ENCODE measurements around the gene ASPDH.

ASPDH gene

GRCh38 chr19:50494186-50495019 lies 19.3 kb downstream of the ASPDH start:
- no peak for DNase-seq

GRCh38 chr19:50493171-50493570 lies 20.5 kb downstream of the ASPDH start:
- DNase-seq, result no peak

GRCh38 chr19:50492303-50493052 lies 21.2 kb downstream of the ASPDH start:
- DNase-seq, result no peak

DNA sequence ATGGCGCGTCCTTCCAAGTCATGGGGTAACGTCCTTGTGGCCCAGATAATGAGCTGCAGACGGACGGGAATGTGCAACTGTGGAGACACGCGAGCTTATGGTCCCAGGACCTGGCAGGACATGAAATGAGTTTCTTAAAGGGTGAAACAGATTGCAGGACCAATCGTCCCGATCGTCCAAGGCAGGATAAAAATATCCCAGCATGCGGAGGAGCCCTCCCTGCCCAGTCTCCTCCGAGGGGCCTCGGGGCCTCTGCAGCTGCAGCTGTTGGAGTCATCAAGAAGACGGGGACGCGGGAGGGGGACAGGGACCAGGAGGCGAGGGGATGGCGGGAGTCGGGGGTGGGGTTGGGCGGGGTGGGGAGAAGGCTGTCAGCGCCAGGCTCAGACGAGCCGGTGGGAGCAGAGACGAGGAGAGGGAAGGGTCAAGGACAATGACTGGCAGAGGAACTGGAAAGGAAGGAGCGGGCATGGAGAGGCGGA lies 22.7 kb downstream of the ASPDH start:
- DNase-seq, result no peak

DNA sequence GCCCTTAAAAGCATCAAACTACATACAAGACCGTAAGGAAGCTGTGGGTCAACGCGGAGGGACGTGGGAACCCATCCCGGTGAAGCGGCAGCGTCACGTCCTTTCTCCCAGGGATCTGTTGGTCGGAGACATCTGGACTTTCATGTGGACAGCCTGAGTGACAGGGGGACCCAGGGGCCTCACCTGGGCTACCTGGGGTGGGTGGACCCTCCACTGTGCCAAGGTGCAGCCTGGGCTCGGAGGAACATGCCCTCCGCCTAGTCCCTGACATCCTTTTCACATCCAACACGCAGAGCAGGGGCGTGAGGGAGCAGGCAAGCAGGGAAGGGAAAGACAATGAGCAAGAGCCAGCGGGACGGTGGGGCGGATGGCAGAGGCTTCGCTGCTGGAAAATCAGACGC lies 23.3 kb downstream of the ASPDH start:
- no peak for DNase-seq

GRCh38 chr19:50489461-50490011 lies 24.2 kb downstream of the ASPDH start:
- no peak for DNase-seq

DNA sequence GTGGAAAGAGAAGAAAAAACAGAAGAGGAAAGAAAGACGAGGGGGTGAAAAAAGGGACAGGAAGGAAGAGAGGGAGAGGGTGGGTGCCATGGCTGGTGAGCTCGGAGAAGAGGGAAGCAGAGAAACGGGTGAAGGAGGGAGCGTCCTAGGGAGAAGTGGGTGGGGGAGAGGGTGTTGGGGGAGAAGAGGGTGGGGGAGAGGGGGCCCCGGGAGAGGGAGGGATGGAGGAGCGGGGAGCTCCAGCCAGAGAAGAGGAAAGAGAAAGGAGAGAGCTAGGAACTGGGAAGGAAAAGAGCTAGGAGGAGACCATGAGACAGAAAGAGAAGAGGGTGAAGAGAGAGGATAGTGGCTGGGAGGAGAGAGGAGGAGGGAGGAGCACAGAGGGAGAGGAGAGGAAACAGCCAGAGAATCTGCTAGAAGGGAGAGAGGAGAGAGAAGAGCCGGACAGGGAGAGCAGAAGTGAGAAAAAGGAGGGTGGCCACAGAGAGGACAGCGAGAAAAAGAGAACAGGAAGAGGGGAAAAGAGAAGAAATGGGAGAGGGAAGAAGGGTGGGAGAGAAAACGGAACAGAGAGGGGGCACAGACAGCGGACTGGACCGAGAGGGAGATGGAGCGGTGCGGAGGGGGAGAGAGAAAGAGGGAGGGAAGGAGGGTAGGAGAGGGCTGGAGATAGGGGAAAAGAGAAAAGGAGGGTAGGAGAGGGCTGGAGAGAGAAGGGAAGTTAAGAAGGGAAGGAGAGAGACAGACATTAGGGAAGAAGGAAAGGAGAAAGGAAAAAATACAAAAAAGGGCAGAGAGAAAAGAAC lies 25.1 kb downstream of the ASPDH start:
- DNase-seq, result no peak

GRCh38 chr19:50486823-50487515 lies 26.7 kb downstream of the ASPDH start:
- DNase-seq, result peak in 1 of 2 experiments; percentile 17

DNA sequence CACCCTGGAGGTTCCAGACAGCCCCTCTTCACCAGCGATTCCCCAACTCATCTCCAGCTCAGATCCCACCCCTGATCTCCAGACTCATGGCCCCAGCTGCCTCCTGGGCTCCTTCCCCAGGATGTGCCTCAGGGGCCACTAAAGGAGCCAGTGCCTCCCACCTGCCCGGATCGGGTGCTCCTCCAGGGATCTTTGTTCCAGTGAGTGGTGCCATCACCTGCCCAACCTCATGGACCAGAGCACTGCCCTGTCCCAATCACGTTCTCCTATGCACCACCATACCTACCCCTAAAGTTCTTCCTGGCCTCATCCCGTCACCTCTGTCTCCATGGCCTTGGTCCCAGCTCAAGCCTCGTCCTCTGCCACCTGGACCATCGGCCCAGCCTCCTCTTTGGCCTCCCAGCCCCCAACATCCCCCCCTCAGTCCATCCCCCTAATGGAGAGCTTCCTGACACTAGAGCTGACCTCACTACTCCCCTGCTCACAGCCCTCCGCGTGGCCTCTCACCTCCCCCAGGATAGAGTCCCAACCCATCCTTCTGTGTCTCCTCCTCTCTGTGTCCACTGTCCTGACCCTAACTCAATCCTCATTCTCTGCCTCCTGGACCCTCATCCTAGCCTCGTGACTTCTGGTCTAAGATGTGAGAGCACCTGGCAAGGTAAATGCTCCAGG lies 28.3 kb downstream of the ASPDH start:
- no peak for DNase-seq

- no peak for DNase-seq
Measured at GRCh38 chr19:50482916-50483315, 30.8 kb downstream of the ASPDH start.

GRCh38 chr19:50482271-50482855 lies 31.4 kb downstream of the ASPDH start:
- no peak for DNase-seq

GRCh38 chr19:50481351-50482149 lies 32.2 kb downstream of the ASPDH start:
- no peak for DNase-seq

DNA sequence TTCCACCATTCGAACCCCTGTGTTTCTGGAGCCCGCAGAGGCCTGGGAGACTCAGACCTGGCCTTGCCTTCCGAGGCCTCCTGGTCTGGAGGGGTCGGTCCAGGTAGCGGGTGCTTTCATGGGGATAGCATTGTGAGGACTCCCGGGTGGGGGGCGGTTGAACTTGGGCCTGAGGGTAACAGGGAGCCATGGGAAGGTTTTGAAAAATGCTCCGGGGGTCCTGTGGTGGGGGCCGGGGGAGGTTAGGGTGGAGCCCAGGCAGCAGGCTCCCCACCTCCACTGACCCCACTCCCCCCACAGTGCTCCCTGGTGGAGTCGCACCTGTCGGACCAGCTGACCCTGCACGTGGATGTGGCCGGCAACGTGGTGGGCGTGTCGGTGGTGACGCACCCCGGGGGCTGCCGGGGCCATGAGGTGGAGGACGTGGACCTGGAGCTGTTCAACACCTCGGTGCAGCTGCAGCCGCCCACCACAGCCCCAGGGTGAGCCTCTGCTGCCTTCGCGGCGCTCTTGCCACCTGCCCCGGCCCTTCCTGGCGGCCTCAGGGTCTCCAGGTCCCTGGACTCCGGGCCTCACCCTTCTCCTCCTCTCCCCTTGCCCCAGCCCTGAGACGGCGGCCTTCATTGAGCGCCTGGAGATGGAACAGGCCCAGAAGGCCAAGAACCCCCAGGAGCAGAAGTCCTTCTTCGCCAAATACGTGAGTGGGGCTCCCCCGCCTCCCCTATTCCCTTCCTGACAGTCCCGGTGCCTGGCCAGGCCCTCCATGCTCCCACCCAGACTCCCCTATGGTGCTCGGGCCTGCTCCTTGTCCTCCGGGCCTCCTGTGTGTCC lies 33.2 kb downstream of the ASPDH start:
- no peak for DNase-seq

- DNase-seq, result no peak
Measured at GRCh38 chr19:50479761-50480251, 33.9 kb downstream of the ASPDH start.

DNA sequence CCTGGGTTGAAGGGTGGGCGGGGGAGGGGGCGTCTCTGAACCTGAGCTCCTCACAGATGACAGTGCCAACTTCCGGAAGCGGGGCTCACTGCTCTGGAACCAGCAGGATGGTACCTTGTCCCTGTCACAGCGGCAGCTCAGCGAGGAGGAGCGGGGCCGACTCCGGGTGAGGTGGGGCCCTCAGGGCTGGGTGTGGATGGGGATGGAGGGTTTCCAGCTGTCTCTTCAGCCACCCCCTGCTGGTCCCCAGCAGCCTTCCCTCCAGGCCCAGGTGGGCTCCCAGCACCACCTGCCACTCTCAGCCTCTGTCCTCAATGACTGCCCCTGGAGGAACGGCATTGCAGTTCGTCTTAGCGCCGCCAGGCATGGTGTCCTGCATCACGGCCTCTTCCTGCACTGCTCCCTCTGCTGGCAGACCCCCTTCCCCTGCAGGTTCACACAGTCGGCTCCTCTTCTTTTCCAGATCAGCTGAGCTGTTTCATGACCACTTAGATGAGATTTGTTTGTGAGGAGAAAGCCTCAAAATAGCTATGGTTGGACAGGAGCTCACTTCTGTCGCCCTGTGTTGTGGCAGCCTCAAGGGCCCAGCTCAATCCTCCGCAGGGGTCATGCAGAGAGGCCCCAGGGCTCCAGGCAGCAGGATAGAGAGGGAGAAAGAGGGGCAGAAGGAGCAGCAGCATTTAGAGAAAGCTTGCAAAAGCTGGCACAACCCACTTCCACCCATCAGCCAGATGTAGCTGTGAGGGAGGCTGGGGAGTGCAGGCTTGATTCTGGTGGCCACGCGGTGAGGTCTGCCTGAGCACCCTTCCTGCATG lies 34.6 kb downstream of the ASPDH start:
- DNase-seq, result no peak

DNA sequence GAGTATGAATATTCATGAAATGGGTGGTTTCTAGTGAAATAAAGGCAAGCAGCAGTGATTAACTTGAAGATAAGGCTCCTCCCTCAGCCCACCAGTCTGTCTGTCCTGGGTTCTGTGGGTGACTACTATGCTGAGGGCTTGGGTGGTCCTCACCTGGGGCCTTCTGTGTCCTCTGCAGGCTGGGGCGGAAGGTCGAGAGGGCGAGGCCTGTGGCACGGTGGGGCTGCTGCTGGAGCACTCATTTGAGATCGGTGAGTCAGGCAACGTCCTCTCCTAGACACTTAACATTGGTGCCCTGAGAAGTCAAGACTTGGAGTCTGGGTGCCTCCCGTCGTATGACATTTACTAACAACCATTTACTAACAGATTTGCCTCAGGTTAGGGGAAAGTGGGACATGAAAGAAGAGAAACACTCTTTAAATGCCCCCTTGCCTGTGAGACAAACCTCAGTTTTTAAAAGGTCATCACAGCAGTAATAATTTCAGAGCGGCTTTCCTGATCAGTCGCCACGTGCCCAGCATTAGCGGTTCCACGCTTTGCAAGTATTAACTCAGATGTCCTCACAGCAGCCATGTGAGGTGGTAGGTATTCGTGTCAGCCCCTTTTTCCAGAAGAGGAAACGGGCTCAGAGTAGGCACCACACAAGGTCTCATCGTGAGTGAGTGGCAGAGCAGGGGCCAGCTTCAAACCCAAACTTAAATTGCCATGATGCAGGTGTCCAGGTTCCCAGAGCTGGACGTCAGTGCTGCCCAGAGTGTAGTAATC lies 35.8 kb downstream of the ASPDH start:
- DNase-seq, result no peak

DNA sequence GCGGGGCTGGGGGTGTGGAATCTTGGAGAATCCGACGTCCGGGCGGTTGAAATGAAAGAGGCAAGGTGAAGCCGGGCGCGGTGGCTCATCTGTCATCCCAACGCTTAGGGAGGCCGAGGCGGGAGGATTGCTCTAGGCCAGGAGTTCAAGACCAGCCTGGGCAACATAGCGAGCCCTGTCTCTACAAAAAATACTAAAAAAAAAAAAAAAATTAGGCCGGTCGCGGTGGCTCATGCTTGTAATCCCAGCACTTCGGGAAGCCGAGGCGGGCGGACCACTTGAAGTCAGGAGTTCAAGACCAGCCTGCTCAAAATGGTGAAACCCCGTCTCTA lies 36.8 kb downstream of the ASPDH start:
- DNase-seq, result no peak

All from SW 1271 (cell line).